Measurements from ENCODE around the gene SNX30. TPM values are rescaled to one million over a fixed set of nuclear protein-coding genes. Genes with fewer than 3 reads are reported as not detected.

SNX30 gene
- total RNA-seq, 4 donors from 2014 or later: 6.2 to 18.2 (median 10.4) TPM

- WGBS, 2 donors (ENCODE audit: low coverage in 1 of 2): 71% methylated on average over 4 of the region's 4 CpGs; no CpG with 5 or more reads in 1 of the 2 donors
- Histone ChIP-seq H3K4me1 (peaks cover 0 to 12% (median 0%) of the 10 kb centered on the region in 3 donors), H3K4me3 (no peak overlapping the region), H3K27me3 (no peaks in the 10 kb centered on the region), H3K36me3 (no peaks in the 10 kb centered on the region), H3K27ac (no peak overlapping the region), H3K9me3 (no peaks in the 10 kb centered on the region)
- TF ChIP-seq CTCF (IDR thresholded peaks at IDR 0.05) (no peak), POLR2A (IDR thresholded peaks at IDR 0.05) (no peak), POLR2AphosphoS5 (IDR thresholded peaks at IDR 0.05) (no peak), EP300 (IDR thresholded peaks at IDR 0.05) (no peak)
- no peak for ATAC-seq
Observed at GRCh38 chr9:112783551-112783954, 33.0 kb downstream of the SNX30 start.

- peaks cover under 1 to 18% (median 5%) of the 10 kb centered on the region in 3 donors for H3K4me1 ChIP-seq
- H3K4me3 ChIP-seq: no peak overlapping the region
- H3K9me3 ChIP-seq: no peaks in the 10 kb centered on the region
- TF ChIP-seq POLR2A (IDR thresholded peaks at IDR 0.05): no peak
- no peak for TF ChIP-seq POLR2AphosphoS5 (IDR thresholded peaks at IDR 0.05)
- no peak for TF ChIP-seq CTCF (IDR thresholded peaks at IDR 0.05)
- TF ChIP-seq EP300 (IDR thresholded peaks at IDR 0.05): no peak
- 22 to 27% methylated on average over 7 of the region's 7 CpGs for WGBS, 2 donors (ENCODE audit: low coverage in 1 of 2)
- no peaks in the 10 kb centered on the region for H3K36me3 ChIP-seq
- H3K27me3 ChIP-seq: no peaks in the 10 kb centered on the region
- no peak for ATAC-seq
- no peak overlapping the region for H3K27ac ChIP-seq
Observed at GRCh38 chr9:112784020-112784785, 33.6 kb downstream of the SNX30 start.

GRCh38 chr9:112785986-112786385, 35.4 kb downstream of the SNX30 start:
- ATAC-seq: no peak
- H3K4me1 ChIP-seq: peaks cover 4 to 31% (median 8%) of the 10 kb centered on the region in 3 donors
- TF ChIP-seq EP300 (IDR thresholded peaks at IDR 0.05): no peak
- TF ChIP-seq CTCF (IDR thresholded peaks at IDR 0.05): no peak
- H3K36me3 ChIP-seq: no peaks in the 10 kb centered on the region
- 94 to 100% methylated on average over 2 to 3 of the region's 3 CpGs for WGBS, 2 donors (ENCODE audit: low coverage in 1 of 2)
- no peak overlapping the region for H3K27ac ChIP-seq
- H3K9me3 ChIP-seq: no peaks in the 10 kb centered on the region
- H3K4me3 ChIP-seq: no peak overlapping the region
- H3K27me3 ChIP-seq: no peaks in the 10 kb centered on the region

GRCh38 chr9:112786829-112787520, 36.4 kb downstream of the SNX30 start:
- peaks cover 4 to 31% (median 8%) of the 10 kb centered on the region in 3 donors for H3K4me1 ChIP-seq
- WGBS, 2 donors (ENCODE audit: low coverage in 1 of 2): 66 to 93% methylated on average over 2 to 5 of the region's 9 CpGs
- no peak overlapping the region for H3K27ac ChIP-seq
- no peak for TF ChIP-seq EP300 (IDR thresholded peaks at IDR 0.05)
- TF ChIP-seq POLR2AphosphoS5 (IDR thresholded peaks at IDR 0.05): no peak
- TF ChIP-seq CTCF (IDR thresholded peaks at IDR 0.05): no peak
- no peak for TF ChIP-seq POLR2A (IDR thresholded peaks at IDR 0.05)
- H3K36me3 ChIP-seq: no peaks in the 10 kb centered on the region
- no peak overlapping the region for H3K4me3 ChIP-seq
- no peaks in the 10 kb centered on the region for H3K9me3 ChIP-seq
- ATAC-seq: no peak
- H3K27me3 ChIP-seq: no peaks in the 10 kb centered on the region

Data from gastroesophageal sphincter (tissue), 4 donors.